ENCODE measurements around the gene DBNL.

DBNL gene

GRCh38 chr7:44079331-44080021 lies 35.0 kb downstream of the DBNL start:
- TF ChIP-seq CTCF (IDR thresholded peaks at IDR 0.05; ENCODE audit: low read depth, low read length, missing control alignments), result no peak
- Histone ChIP-seq H3K4me3 (ENCODE audit: low read depth, low read length) (no peak overlapping the region), H3K27ac (no peak overlapping the region), H3K27me3 (replicated peaks) (no peaks in the 10 kb centered on the region), H3K36me3 (replicated peaks) (peaks cover 25% of the 10 kb centered on the region)
- DNase-seq, result no peak
- in situ Hi-C loops (cut with HindIII; ENCODE audit: low pct_ligation_motif_present, low sequenced_read_pairs), result no loop called here

DNA sequence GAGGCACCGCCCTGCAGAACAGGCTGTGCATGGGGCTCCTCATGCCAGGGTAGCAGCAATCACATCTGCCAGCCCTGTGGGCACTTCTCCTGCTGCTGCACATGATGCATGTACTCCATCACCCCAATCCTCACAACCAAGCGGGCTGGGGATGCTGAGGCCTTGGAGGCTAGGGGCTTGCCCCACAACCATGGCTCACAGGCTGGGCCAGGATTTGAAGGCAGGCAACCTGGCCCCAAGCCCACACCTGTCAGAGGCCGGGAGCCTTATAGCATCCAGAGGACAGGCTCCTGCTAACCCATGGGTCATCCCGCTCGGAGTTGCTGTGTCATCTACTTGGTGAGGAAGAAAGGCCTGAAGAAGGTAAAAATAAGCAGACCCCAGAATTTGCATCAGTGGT lies 35.6 kb downstream of the DBNL start:
- Histone ChIP-seq H3K27me3 (replicated peaks) (no peaks in the 10 kb centered on the region), H3K4me3 (ENCODE audit: low read depth, low read length) (no peak overlapping the region), H3K36me3 (replicated peaks) (peaks cover 23% of the 10 kb centered on the region), H3K27ac (no peak overlapping the region)
- TF ChIP-seq CTCF (IDR thresholded peaks at IDR 0.05; ENCODE audit: low read depth, low read length, missing control alignments), result no peak
- in situ Hi-C loops (cut with HindIII; ENCODE audit: low pct_ligation_motif_present, low sequenced_read_pairs), result no loop called here
- DNase-seq, result no peak

DNA sequence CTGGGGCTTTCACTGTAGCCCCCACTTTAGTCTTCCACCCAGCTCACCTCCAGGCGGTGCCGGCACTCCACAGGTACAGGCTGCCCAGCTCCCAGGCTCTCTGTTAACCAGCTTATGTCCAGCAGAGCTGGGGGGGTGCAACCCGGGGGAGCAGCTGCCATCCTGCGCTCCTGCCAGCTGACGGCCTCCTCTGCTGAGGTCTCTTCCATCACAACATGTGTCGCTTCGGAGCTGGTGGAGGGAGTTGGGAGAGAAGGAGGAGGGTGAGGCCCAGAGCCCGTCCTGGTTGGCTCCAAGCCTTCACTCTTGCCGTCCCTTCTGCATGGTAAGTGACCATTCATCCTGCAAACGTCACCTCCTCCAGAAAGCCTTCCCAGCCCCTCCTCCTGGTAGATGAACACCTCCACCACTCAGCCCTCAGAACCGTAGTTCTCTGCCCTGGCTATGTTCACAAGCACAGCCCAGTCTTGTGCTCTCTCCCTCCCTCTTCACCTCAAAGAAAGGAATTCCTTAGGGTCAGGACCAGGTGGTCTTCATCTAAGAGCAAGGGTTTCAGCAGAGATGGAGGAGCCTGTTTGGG lies 36.3 kb downstream of the DBNL start:
- H3K27ac ChIP-seq, result no peak overlapping the region
- DNase-seq, result no peak
- in situ Hi-C loops (cut with HindIII; ENCODE audit: low pct_ligation_motif_present, low sequenced_read_pairs), result no loop called here

GRCh38 chr7:44081266-44081748 lies 36.8 kb downstream of the DBNL start:
- DNase-seq, result no peak
- in situ Hi-C loops (cut with HindIII; ENCODE audit: low pct_ligation_motif_present, low sequenced_read_pairs), result no loop called here
- Histone ChIP-seq H3K4me3 (ENCODE audit: low read depth, low read length) (peak overlapping the region; percentile 74), H3K36me3 (replicated peaks) (peaks cover 18% of the 10 kb centered on the region), H3K27ac (no peak overlapping the region), H3K27me3 (replicated peaks) (no peaks in the 10 kb centered on the region)
- no peak for TF ChIP-seq CTCF (IDR thresholded peaks at IDR 0.05; ENCODE audit: low read depth, low read length, missing control alignments)

More for the DNA sequence above, 36.3 kb downstream of the DBNL start:
- H3K4me3 ChIP-seq (ENCODE audit: low read depth, low read length), result no peak overlapping the region
- H3K27me3 ChIP-seq (replicated peaks), result no peaks in the 10 kb centered on the region
- H3K36me3 ChIP-seq (replicated peaks), result peaks cover 23% of the 10 kb centered on the region
- no peak for TF ChIP-seq CTCF (IDR thresholded peaks at IDR 0.05; ENCODE audit: low read depth, low read length, missing control alignments)

- DNase-seq, result peak; percentile 99
- H3K27me3 ChIP-seq (replicated peaks), result no peaks in the 10 kb centered on the region
- in situ Hi-C loops (cut with HindIII; ENCODE audit: low pct_ligation_motif_present, low sequenced_read_pairs), result no loop called here
- H3K36me3 ChIP-seq (replicated peaks), result peaks cover 9% of the 10 kb centered on the region
- peak overlapping the region; percentile 40 for H3K27ac ChIP-seq
- peak overlapping the region; percentile 74 for H3K4me3 ChIP-seq (ENCODE audit: low read depth, low read length)
- no peak for TF ChIP-seq CTCF (IDR thresholded peaks at IDR 0.05; ENCODE audit: low read depth, low read length, missing control alignments)
Measured at GRCh38 chr7:44082541-44083207, 38.2 kb downstream of the DBNL start.

All from brain microvascular endothelial cell (primary cell).